IMR-90 (cell line): Measurements from ENCODE around the gene BCAS3. TPM values are rescaled to one million over a fixed set of nuclear protein-coding genes. Genes with fewer than 3 reads are reported as not detected.

Experiments
- ATAC-seq: fragments of 200-7000 bp; cut with Tn5 transposase; 2 replicates; pipeline ENCODE4 v1.9.1; 2020; ENCODE audit warnings: low read depth, mild to moderate bottlenecking, moderate library complexity
- BruUV-seq: library from RNA; stranded (reverse); fragments of 400-500 nt; replicated peaks from 2 replicates; lab custom pipeline; 2021; lab: Mats Ljungman, UMichigan
- CTCF ChIA-PET: fragments of 300-600 bp; formaldehyde crosslinking; extraction: SDS; loops from one replicate; lab custom pipeline; 2021; ENCODE audit warnings: antibody characterized with exemption; lab: Yijun Ruan, JAX
- POLR2A ChIA-PET: fragments of 300-600 bp; sonication (Branson Sonifier 250); formaldehyde crosslinking; loops from one replicate; lab custom pipeline; 2022; ENCODE audit warnings: antibody characterized with exemption; ENCODE audit not compliant: unreplicated experiment; lab: Charles Lee
- DNase-seq: peaks from one replicate; pipeline ENCODE4 v3.0.0; 2013
- H2AFZ ChIP-seq: replicated peaks from 2 replicates; pipeline ENCODE3; 2013; ENCODE audit warnings: low read length, mild to moderate bottlenecking; ENCODE audit not compliant: poor library complexity
- H2AK5ac ChIP-seq: 2 replicates; pipeline ENCODE4 v1.6.1; 2013; ENCODE audit warnings: low read depth, low read length, inconsistent platforms
- H2AK9ac ChIP-seq: replicated peaks from 2 replicates; pipeline ENCODE3; 2013; ENCODE audit warnings: mild to moderate bottlenecking, low read depth, low read length, moderate library complexity; ENCODE audit not compliant: poor library complexity
- H2BK120ac ChIP-seq: 2 replicates; pipeline ENCODE4 v1.6.1; 2013; ENCODE audit warnings: low read depth, low read length, inconsistent platforms
- H2BK15ac ChIP-seq: 3 replicates; pipeline ENCODE4 v1.6.1; 2013; ENCODE audit warnings: low read depth, low read length, inconsistent platforms
- H2BK20ac ChIP-seq: 2 replicates; pipeline ENCODE4 v1.6.1; 2013; ENCODE audit warnings: low read depth, mild to moderate bottlenecking, inconsistent platforms, low read length, moderate library complexity
- H2BK5ac ChIP-seq: 2 replicates; pipeline ENCODE4 v1.6.1; 2013; ENCODE audit warnings: mild to moderate bottlenecking, low read depth, low read length, inconsistent platforms; ENCODE audit not compliant: poor library complexity, severe bottlenecking
- H3K14ac ChIP-seq: replicated peaks from 2 replicates; pipeline ENCODE4 v1.6.1; 2013; ENCODE audit warnings: low read depth, low read length, inconsistent platforms
- H3K18ac ChIP-seq: 2 replicates; pipeline ENCODE4 v1.6.1; 2013; ENCODE audit warnings: low read depth, low read length, control low read depth
- H3K23ac ChIP-seq: 2 replicates; pipeline ENCODE4 v1.6.1; 2013; ENCODE audit warnings: low read depth, low read length, inconsistent platforms
- H3K27ac ChIP-seq: 2 replicates; pipeline ENCODE4 v1.5.1; 2013; ENCODE audit warnings: mild to moderate bottlenecking, control low read depth, low read length; ENCODE audit not compliant: insufficient read depth
- H3K27me3 ChIP-seq: 2 replicates; pipeline ENCODE4 v1.6.1; 2013; ENCODE audit warnings: low read length; ENCODE audit not compliant: control insufficient read depth, insufficient read depth
- H3K36me3 ChIP-seq: 2 replicates; pipeline ENCODE4 v1.6.1; 2013; ENCODE audit warnings: low read length, mixed read lengths; ENCODE audit not compliant: control insufficient read depth, insufficient read depth
- H3K4ac ChIP-seq: 2 replicates; pipeline ENCODE4 v1.6.1; 2013; ENCODE audit warnings: low read depth, low read length, inconsistent platforms
- H3K4me1 ChIP-seq: 2 replicates; pipeline ENCODE4 v1.6.1; 2013; ENCODE audit warnings: low read length, mixed read lengths; ENCODE audit not compliant: control insufficient read depth, insufficient read depth
- H3K4me2 ChIP-seq: 2 replicates; pipeline ENCODE4 v1.6.1; 2013; ENCODE audit warnings: low read depth, mild to moderate bottlenecking, control low read depth, low read length, moderate library complexity
- H3K4me3 ChIP-seq: 2 replicates; pipeline ENCODE4 v1.5.1; 2013; ENCODE audit warnings: low read depth, mild to moderate bottlenecking, control low read depth, low read length, moderate library complexity; ENCODE audit not compliant: insufficient read depth
- H3K56ac ChIP-seq: 2 replicates; pipeline ENCODE4 v1.6.1; 2013; ENCODE audit warnings: low read length, inconsistent platforms; ENCODE audit not compliant: insufficient read depth; ENCODE audit errors: extremely low read depth
- H3K79me1 ChIP-seq, 2 experiments: 2 replicates each; pipeline ENCODE4 v1.6.1; 2013; ENCODE audit warnings: low read length in 2 of 2, inconsistent platforms in 1 of 2, low read depth in 1 of 2
- H3K9ac ChIP-seq: 2 replicates; pipeline ENCODE4 v1.6.1; 2013; ENCODE audit warnings: low read depth, low read length, control low read depth
- H3K9me1 ChIP-seq: 2 replicates; pipeline ENCODE4 v1.6.1; 2013; ENCODE audit warnings: low read length, inconsistent platforms; ENCODE audit not compliant: insufficient read depth
- H3K9me3 ChIP-seq: 2 replicates; pipeline ENCODE4 v1.6.1; 2013; ENCODE audit warnings: low read length; ENCODE audit not compliant: control insufficient read depth, insufficient read depth
- H4K20me1 ChIP-seq: 2 replicates; pipeline ENCODE4 v1.6.1; 2013; ENCODE audit warnings: low read length, inconsistent platforms; ENCODE audit not compliant: insufficient read depth
- H4K5ac ChIP-seq: 2 replicates; pipeline ENCODE4 v1.6.1; 2013; ENCODE audit warnings: mild to moderate bottlenecking, low read depth, low read length, control low read depth
- H4K8ac ChIP-seq, 2 experiments: 2 replicates each; pipeline ENCODE4 v1.6.1; 2013; ENCODE audit warnings: low read depth in 2 of 2, low read length in 2 of 2, control low read depth in 1 of 2, inconsistent platforms in 1 of 2
- H4K91ac ChIP-seq: 2 replicates; pipeline ENCODE4 v1.6.1; 2013; ENCODE audit warnings: low read depth, low read length, inconsistent platforms; ENCODE audit not compliant: insufficient read depth
- BHLHE40 ChIP-seq: fragments of 150-350 bp; IDR thresholded peaks from 2 replicates; pipeline ENCODE4 v1.6.1; 2016; ENCODE audit warnings: mild to moderate bottlenecking, low read depth, low read length
- CEBPB ChIP-seq: IDR thresholded peaks from 2 replicates; pipeline ENCODE4 v1.6.1; 2012; ENCODE audit warnings: low read depth, low read length, improper control_type of control experiment
- CHD1 ChIP-seq: IDR thresholded peaks from 2 replicates; pipeline ENCODE4 v1.6.1; 2012; ENCODE audit warnings: low read depth, low read length, improper control_type of control experiment
- FOS ChIP-seq: fragments of 150-350 bp; IDR thresholded peaks from 2 replicates; pipeline ENCODE4 v1.6.1; 2016; ENCODE audit warnings: low read depth, low read length
- MAZ ChIP-seq: IDR thresholded peaks from 2 replicates; pipeline ENCODE4 v1.6.1; 2012; ENCODE audit warnings: low read depth, mild to moderate bottlenecking, low read length, improper control_type of control experiment, moderate library complexity, borderline replicate concordance
- MXI1 ChIP-seq: IDR thresholded peaks from 2 replicates; pipeline ENCODE4 v1.6.1; 2012; ENCODE audit warnings: low read depth, mild to moderate bottlenecking, low read length, moderate library complexity, borderline replicate concordance
- NFE2L2 ChIP-seq: fragments of 150-350 bp; IDR thresholded peaks from 2 replicates; pipeline ENCODE4 v1.6.1; 2016; ENCODE audit warnings: low read depth, mild to moderate bottlenecking, low read length
- POLR2A ChIP-seq: IDR thresholded peaks from 2 replicates; pipeline ENCODE4 v1.6.1; 2012; ENCODE audit warnings: mild to moderate bottlenecking, low read depth, low read length
- RAD21 ChIP-seq: IDR thresholded peaks from 2 replicates; pipeline ENCODE4 v1.6.1; 2012; ENCODE audit warnings: low read length, improper control_type of control experiment
- RCOR1 ChIP-seq: IDR thresholded peaks from 2 replicates; pipeline ENCODE4 v1.6.1; 2012; ENCODE audit warnings: mild to moderate bottlenecking, low read length, improper control_type of control experiment; ENCODE audit not compliant: insufficient replicate concordance
- SMC3 ChIP-seq: fragments of 150-350 bp; IDR thresholded peaks from 2 replicates; pipeline ENCODE4 v1.6.1; 2016; ENCODE audit warnings: low read depth, mild to moderate bottlenecking, antibody characterized with exemption, low read length, moderate library complexity
- whole genome bisulfite sequencing, 2 experiments: methylation state at CpG; one replicate each; pipeline versions ENCODE4 v1.1.5 to v1.1.7; 2013; ENCODE audit warnings: missing lambda C conversion rate in 2 of 2; ENCODE audit not compliant: insufficient read length in 1 of 2; ENCODE audit errors: extremely low coverage in 2 of 2; 5-methylcytosine and 5-hydroxymethylcytosine counted together
- dilution Hi-C: fragments of 300-500 bp; cut with HindIII; formaldehyde crosslinking; loops from one replicate; pipeline ENCODE4 v1.14.3; 2018; ENCODE audit warnings: low sequenced_read_pairs; ENCODE audit not compliant: unreplicated experiment
- in situ Hi-C: fragments of 300-500 bp; cut with MboI; formaldehyde crosslinking; loops from 3 replicates; pipeline ENCODE4 v1.14.3; 2019; ENCODE audit warnings: low sequenced_read_pairs, inconsistent platforms, mixed read lengths
- intact Hi-C: fragments of 100-400 bp; cut with micrococcal nuclease; formaldehyde crosslinking; loops from 2 replicates; pipeline ENCODE4 v1.10.0; 2022
- polyA plus RNA-seq, 3 experiments: library from polyadenylated mRNA; depleted of rRNA; stranded (reverse); fragments of >200 nt; gene quantifications; 2 replicates each; pipeline ENCODE4 v1.2.3, GENCODE V29; 2012; ENCODE audit warnings: low replicate concordance in 1 of 3
- total RNA-seq: library from RNA; depleted of rRNA; stranded (reverse); fragments of >200 nt; gene quantifications from 2 replicates; pipeline ENCODE4 v1.2.3, GENCODE V29; 2012
- TF ChIP-seq, protein P1 (sequence below): conservative IDR thresholded peaks from 2 replicates; pipeline ENCODE4 v1.5.1; 2012; ENCODE audit warnings: mild to moderate bottlenecking, low read depth, low read length, improper control_type of control experiment
- TF ChIP-seq, protein P2 (sequence below): fragments of 150-350 bp; IDR thresholded peaks from 2 replicates; pipeline ENCODE4 v1.6.1; 2016; ENCODE audit warnings: low read depth, mild to moderate bottlenecking, low read length, moderate library complexity, borderline replicate concordance
- TF ChIP-seq, protein P3 (sequence below): fragments of 150-350 bp; IDR thresholded peaks from 2 replicates; pipeline ENCODE4 v1.6.1; 2017; ENCODE audit warnings: mild to moderate bottlenecking, antibody characterized with exemption, low read length, low read depth

BCAS3 gene
- total and polyA plus RNA-seq, 2 of the 4 experiments (the other 2 are of a cell fraction), result 6.3 to 27.1 TPM

DNA sequence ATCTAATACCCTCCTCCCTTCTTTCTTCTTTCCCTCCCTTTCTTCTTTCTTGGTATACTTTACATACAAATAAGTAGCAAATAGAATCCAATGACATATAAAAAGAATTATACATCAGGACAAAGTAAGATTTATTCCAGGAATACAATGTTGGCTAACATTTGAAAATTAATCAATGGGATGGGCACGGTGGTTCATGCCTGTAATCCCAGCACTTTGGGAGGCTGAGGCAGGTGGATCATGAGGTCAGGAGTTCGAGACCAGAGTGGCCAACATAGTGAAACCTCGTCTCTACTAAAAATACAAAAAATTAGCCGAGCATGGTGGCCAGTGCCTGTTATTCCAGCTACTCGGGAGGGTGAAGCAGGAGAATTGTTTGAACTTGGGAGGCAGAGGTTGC, 72.1 kb downstream of the BCAS3 start:
- Histone ChIP-seq H2BK120ac (no peak overlapping the region), H3K14ac (no peak overlapping the region), H3K4me1 (no peaks in the 10 kb centered on the region), H3K4me2 (no peak overlapping the region), H4K8ac (no peak overlapping the region), H3K79me1 (no peaks in the 10 kb centered on the region), H3K9ac (no peak overlapping the region), H3K36me3 (no peaks in the 10 kb centered on the region), H2AK5ac (no peak overlapping the region), H2BK20ac (no peak overlapping the region), H4K5ac (no peak overlapping the region), H3K27ac (no peak overlapping the region), H4K91ac (no peak overlapping the region), H4K20me1 (no peaks in the 10 kb centered on the region), H3K56ac (no peak overlapping the region), H2BK15ac (no peak overlapping the region), H3K27me3 (no peaks in the 10 kb centered on the region), H3K4me3 (no peak overlapping the region), H3K4ac (no peak overlapping the region), H3K23ac (no peak overlapping the region), H2AK9ac (no peak overlapping the region), H3K18ac (no peak overlapping the region), H2BK5ac (no peak overlapping the region), H3K9me3 (no peaks in the 10 kb centered on the region; the same call in 1 of the 2 replicates), H2AFZ (no peak overlapping the region), H3K9me1 (no peaks in the 10 kb centered on the region)
- dilution Hi-C loops (no loop called here), in situ Hi-C loops (no loop called here), intact Hi-C loops (no loop called here)
- DNase-seq, result no peak
- CTCF ChIA-PET, result no interaction called here
- TF ChIP-seq RAD21, result no peak
- no peak for TF ChIP-seq RCOR1
- TF ChIP-seq, protein P1, sequence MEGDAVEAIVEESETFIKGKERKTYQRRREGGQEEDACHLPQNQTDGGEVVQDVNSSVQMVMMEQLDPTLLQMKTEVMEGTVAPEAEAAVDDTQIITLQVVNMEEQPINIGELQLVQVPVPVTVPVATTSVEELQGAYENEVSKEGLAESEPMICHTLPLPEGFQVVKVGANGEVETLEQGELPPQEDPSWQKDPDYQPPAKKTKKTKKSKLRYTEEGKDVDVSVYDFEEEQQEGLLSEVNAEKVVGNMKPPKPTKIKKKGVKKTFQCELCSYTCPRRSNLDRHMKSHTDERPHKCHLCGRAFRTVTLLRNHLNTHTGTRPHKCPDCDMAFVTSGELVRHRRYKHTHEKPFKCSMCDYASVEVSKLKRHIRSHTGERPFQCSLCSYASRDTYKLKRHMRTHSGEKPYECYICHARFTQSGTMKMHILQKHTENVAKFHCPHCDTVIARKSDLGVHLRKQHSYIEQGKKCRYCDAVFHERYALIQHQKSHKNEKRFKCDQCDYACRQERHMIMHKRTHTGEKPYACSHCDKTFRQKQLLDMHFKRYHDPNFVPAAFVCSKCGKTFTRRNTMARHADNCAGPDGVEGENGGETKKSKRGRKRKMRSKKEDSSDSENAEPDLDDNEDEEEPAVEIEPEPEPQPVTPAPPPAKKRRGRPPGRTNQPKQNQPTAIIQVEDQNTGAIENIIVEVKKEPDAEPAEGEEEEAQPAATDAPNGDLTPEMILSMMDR, result no peak
- TF ChIP-seq BHLHE40, result no peak
- TF ChIP-seq SMC3, result no peak
- TF ChIP-seq CHD1, result no peak
- TF ChIP-seq NFE2L2, result no peak
- TF ChIP-seq POLR2A, result no peak
- TF ChIP-seq MAZ, result no peak
- TF ChIP-seq CEBPB, result no peak
- no peak for TF ChIP-seq FOS
- no peak for TF ChIP-seq MXI1
- TF ChIP-seq, protein P2, sequence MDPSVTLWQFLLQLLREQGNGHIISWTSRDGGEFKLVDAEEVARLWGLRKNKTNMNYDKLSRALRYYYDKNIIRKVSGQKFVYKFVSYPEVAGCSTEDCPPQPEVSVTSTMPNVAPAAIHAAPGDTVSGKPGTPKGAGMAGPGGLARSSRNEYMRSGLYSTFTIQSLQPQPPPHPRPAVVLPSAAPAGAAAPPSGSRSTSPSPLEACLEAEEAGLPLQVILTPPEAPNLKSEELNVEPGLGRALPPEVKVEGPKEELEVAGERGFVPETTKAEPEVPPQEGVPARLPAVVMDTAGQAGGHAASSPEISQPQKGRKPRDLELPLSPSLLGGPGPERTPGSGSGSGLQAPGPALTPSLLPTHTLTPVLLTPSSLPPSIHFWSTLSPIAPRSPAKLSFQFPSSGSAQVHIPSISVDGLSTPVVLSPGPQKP, result no peak
- TF ChIP-seq, protein P3, sequence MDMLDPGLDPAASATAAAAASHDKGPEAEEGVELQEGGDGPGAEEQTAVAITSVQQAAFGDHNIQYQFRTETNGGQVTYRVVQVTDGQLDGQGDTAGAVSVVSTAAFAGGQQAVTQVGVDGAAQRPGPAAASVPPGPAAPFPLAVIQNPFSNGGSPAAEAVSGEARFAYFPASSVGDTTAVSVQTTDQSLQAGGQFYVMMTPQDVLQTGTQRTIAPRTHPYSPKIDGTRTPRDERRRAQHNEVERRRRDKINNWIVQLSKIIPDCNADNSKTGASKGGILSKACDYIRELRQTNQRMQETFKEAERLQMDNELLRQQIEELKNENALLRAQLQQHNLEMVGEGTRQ, result no peak
- POLR2A ChIA-PET, result no interaction called here
- ATAC-seq, result no peak
- WGBS, 2 experiments, result no CpG with 5 or more reads among the region's 5 CpGs
- no TSS peak for BruUV-seq
